Stimulated activated CD4-positive, alpha-beta T cell treated with anti-CD3 and anti-CD28 coated beads, Interleukin-4, amount 100 ng/mL, for 1 hour (primary cell): ENCODE data around the gene TPM2.

ENCODE experiments used
- DNase-seq: peaks from one replicate; pipeline ENCODE4 v3.0.0-alpha.2; 2020

Gene TPM2

DNA sequence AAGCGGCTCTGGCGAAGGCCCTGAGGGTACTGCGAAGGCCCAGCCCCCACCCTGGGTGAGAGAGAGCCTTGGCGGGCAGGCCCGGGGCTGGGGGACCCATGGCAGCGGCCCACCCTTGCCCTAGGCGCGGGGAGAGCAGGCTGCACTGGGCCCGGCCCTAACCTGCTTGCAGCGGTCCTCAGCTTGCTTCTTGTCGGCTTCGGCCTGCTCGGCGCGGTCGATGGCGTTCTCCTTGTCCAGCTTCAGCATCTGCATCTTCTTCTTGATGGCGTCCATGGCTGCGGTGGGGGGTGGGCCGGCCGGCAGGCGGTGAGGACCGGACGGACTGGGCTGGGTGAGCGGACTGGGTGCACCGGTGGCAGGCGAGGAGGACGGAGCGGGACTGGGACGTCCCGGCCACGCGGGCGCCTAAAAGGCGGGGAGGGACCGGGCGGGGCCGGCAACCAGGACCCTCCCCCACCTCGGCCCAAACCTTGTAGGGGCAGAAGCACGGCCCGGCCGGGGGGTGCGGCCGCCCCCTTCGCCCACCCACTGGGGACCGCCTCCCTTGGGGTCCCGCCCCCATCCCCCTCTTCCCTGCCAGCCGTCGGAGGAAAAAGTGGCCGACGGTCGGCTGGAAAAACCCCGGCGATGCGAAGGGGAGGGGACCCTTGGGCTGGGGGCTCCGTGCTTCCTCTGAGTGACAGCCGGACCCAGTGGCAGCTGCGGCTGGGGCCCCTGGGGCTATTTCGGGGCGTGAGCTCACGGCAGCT is at the start of gene TPM2:
TSS of gene TPM2 (minus strand) at position 384 of the 752 bp plus-strand sequence. CDS start at position 276, 108 bp downstream.
- DNase-seq = no peak

DNA sequence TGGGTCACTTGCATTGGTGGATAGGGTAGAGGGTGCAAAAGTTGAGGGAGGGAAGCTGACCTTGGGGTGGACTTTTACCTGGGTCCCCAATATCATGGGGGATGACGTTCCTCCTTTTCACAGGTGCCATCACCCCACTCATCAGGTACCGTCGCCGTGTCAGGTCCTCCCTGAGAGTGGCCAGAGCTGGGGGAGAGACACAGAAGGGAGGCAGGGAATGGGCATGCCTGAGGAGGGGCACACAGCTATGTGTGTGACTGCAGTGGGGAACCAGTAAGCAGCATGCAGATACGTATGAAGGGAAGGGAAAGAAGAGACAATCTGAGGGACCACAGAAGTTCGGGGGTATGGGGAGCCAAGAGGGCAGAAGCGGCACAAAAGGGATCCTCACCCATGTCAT is 49.2 kb upstream of the TPM2 start:
- no peak for DNase-seq

DNA sequence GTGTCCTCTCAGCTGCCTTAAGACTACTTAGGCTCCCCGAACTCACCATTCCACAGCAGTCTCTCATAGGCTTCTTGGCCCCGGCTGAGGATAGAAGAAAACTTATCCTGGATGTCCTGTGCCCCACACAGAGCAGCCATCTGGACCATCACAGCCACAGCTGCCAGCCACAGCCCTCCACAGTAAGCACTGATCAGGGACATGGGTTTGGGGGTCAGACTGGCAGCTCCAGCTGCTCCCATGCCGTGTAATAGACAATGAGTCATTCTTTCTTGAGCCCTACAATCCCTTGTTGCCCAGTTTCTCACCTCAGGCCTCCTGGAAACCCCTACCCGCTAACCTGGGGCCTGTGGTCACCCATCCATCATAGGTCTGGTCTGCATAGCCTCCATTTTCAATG is 48.5 kb upstream of the TPM2 start:
- no peak for DNase-seq

- no peak for DNase-seq
These were observed 47.4 kb upstream of the TPM2 start for GRCh38 chr9:35737143-35737542.

DNA sequence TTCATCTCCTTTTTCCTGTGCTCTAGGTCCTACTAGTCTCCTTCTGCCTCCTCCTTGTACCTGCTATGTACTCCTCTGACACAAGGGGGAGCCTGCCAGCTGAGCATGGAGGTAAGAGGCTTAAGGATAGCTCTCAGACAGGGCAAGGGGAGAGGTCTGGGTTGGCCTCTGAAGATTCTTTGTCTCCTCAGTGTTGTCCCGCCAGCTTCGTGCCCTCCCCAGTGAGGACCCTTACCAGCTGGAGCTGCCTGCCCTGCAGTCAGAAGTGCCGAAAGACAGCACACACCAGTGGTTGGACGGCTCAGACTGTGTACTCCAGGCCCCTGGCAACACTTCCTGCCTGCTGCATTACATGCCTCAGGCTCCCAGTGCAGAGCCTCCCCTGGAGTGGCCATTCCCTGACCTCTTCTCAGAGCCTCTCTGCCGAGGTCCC is 46.5 kb upstream of the TPM2 start:
- peak; percentile 54 for DNase-seq

DNA sequence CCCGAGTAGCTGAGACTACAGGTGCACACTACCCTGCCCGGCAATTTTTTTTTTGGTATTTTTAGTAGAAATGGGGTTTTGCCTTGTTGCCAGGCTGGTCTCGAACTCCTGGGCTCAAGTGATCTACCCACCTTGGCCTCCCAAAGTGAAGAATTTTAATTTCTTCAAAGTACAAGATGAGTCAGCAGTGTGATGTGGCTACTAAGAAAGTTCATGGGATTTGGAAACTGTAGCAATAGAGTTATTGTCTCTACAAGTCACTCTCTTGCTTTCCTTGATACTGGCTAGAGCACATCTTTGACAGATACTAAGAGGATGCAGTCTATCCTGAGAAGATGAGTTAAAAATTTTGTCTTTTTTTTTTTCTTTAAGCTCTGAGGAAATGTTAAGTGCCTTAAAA is 44.4 kb upstream of the TPM2 start:
- no peak for DNase-seq

- DNase-seq = peak; percentile 14
These were observed 43.2 kb upstream of the TPM2 start for GRCh38 chr9:35732800-35733541.

DNA sequence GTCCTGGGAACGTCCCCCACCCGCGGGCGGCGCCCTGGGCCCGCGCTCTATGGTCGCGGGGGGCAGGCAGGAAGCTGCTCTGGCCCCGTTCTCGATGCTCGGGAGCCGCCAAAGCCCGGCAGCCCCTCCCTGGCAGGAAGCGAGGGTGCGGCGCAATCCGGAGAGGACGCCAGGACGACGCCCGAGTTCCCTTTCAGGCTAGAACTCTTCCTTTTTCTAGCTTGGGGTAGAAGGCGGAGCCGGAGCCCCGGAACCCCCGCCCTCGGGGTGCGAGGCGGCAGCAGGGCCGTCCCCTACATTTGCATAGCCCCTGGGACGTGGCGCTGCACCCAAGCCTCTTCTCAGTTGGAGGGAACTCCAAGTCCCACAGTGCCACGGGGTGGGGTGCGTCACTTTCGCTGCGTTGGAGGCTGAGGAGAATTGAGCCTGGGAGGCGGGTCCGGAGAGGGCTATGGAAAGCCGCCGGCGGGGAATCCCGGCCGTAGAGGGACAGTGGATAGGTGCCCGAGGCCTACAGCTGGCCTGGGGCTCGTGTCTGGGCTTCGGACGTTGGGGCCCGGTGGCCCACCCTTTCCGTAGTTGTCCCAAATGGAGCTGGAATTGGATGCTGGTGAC is 42.6 kb upstream of the TPM2 start, which contains the start of the genes CREB3 and TLN1:
TSS of gene CREB3 (plus strand) at position 482 of the 615 bp plus-strand sequence. CDS start at position 589, 107 bp downstream.
TSS of gene TLN1 (minus strand) at position 11 of the 615 bp plus-strand sequence. CDS start 6,501 bp downstream, outside the sequence.
- DNase-seq = peak; percentile 94

- peak; percentile 38 for DNase-seq
These were observed 41.9 kb upstream of the TPM2 start for GRCh38 chr9:35731415-35732184.

- DNase-seq = no peak
These were observed 40.7 kb upstream of the TPM2 start for GRCh38 chr9:35730486-35730854.

- no peak for DNase-seq
These were observed 40.2 kb upstream of the TPM2 start for GRCh38 chr9:35729700-35730485.

DNA sequence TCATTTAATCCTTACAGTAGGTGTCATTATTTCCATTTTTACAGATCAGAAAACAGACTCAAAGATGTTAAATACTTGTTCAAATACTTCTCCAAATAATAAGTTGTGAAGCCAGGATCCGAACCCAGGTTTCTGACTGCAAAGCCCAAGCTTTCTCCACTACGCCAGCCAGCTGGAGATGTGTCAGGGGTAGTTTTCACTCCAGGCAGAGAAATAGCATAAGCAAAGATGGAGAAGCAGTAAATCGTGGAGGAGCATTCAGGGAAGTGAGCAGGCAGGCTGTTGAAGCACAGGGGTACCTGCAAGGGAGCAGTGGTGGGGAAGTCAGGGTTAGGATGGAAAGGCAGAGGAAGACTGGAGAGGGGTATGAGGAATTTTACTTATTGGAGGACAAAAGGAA is 39.4 kb upstream of the TPM2 start:
- DNase-seq = no peak

GRCh38 chr9:35728041-35728971 is 38.6 kb upstream of the TPM2 start:
- peak; percentile 28 for DNase-seq

DNA sequence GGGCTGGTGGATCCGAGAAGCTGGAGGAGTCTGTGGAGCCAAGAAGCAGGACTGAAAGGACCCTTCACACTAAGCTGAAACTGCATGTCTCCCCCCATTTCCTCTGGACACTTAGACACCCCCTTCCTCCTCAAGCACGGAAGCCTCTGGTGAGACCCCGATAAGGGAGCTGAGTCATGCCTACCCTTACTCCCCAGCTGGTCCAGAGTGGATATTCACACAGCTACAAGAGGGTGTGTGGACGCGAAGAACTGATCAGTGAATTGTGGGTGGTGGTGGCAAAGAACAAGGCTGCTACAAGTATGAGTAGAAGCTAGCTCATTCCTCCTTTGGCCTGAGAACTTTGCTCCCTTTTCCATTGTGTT is 37.9 kb upstream of the TPM2 start:
- no peak for DNase-seq

DNA sequence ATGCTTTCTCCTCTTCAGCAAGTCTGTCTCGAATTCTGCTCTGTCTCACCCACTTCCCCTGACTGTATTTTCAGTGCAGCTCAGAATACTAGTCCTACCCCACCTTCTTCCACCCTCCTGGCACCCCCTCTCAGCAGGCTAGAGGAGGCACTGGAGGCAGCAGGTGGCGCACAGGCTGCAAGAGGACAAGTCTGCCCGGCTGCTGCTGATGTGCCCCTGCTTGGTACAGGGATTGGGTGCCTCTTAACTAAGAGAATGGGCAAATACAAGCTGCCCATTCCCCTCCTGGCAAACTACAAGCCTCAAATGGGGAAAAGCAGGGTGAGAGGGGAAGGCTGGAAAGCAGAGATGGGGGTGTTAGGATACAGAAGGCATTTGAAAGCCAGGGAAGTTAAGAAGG is 37.2 kb upstream of the TPM2 start:
- peak; percentile 35 for DNase-seq

- DNase-seq = no peak
These were observed 35.6 kb upstream of the TPM2 start for GRCh38 chr9:35725362-35725761.

DNA sequence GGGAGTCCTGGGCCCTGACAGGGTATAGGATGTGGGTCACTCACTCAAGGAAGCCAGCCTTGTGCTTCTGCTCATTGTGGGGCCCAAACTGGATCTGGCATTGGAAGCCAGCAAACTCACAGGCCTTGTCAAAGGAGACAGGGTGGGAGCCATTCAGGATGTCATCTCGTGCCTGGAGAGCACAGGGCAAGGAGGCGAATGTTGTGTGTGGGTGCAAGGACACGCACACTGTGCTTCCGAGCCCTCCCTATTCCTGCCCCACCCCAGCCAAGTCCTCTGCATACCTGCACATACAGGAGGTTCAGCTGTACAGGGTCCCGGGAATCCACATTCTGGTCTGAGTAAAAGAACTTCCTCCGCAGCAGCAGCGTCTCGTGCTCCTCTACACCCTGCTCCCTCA is 34.2 kb upstream of the TPM2 start:
- no peak for DNase-seq

- DNase-seq = no peak
These were observed 33.7 kb upstream of the TPM2 start for GRCh38 chr9:35723426-35723825.

GRCh38 chr9:35719546-35719945 is 29.8 kb upstream of the TPM2 start:
- DNase-seq = no peak

GRCh38 chr9:35718721-35719511 is 29.2 kb upstream of the TPM2 start:
- no peak for DNase-seq
